HG03558 (cell line): ENCODE results near the gene C6orf136.

Source experiments
- ATAC-seq: cut with Tn5 transposase; IDR thresholded peaks from one replicate; pipeline ENCODE4 v1.9.1; 2021; ENCODE audit warnings: moderate number of reproducible peaks; ENCODE audit not compliant: unreplicated experiment; ENCODE audit errors: extremely low read depth

Gene C6orf136

GRCh38 chr6:30685157-30686008 lies 38.5 kb downstream of the C6orf136 start:
- no peak for ATAC-seq

DNA sequence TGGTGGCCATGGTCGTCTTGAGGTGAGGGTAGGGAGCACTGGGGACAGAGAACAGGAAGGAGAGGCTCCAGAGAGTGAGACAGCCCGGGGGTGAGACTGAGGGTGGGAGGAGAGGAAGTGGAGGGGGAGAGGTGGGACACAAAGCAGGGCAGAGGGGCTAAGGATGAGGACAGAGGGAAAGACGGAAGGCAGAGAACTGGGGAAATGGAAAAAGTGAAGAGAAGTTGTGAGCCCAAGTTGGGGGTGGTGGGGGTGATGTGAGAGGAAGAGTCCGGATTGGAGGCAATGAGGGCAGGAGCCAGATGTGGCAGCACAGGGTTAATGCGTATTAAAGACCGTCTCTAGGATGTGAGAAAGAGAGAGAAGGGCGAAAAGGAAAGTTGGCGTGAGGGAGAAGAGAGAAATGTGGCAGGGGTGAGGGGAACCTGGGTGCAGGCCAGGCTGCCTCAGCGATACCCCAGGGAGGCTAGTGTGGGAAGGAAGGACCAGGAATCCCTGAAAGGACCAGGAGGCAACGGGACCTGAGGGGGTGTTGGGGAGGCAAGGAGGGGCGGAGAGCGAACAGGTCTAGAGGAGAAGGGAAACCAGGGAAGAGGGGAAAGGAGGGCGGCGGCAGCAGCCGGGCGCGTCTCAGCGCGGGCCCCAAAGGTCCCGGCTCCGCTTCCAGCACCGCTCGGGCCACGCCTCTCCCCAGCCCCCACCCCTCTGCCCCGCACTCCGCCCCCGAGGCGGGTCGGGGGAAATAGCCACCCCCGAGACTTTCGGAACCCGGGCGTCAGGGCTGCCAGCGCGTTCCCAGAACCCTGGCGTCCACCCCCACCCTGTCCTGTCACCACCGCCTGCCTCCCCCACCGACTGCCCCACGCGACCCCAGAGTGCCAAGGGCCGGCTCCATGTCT lies 39.3 kb downstream of the C6orf136 start, which contains the start of gene PPP1R18:
TSS of gene PPP1R18 (minus strand) at position 637 of the 899 bp plus-strand sequence. CDS start at position 10, 627 bp downstream.
- no peak for ATAC-seq

GRCh38 chr6:30686908-30687658 lies 40.1 kb downstream of the C6orf136 start:
- ATAC-seq: no peak

GRCh38 chr6:30687659-30688431 lies 40.9 kb downstream of the C6orf136 start:
- no peak for ATAC-seq

- no peak for ATAC-seq
Measured at GRCh38 chr6:30688569-30688968, 41.6 kb downstream of the C6orf136 start.

DNA sequence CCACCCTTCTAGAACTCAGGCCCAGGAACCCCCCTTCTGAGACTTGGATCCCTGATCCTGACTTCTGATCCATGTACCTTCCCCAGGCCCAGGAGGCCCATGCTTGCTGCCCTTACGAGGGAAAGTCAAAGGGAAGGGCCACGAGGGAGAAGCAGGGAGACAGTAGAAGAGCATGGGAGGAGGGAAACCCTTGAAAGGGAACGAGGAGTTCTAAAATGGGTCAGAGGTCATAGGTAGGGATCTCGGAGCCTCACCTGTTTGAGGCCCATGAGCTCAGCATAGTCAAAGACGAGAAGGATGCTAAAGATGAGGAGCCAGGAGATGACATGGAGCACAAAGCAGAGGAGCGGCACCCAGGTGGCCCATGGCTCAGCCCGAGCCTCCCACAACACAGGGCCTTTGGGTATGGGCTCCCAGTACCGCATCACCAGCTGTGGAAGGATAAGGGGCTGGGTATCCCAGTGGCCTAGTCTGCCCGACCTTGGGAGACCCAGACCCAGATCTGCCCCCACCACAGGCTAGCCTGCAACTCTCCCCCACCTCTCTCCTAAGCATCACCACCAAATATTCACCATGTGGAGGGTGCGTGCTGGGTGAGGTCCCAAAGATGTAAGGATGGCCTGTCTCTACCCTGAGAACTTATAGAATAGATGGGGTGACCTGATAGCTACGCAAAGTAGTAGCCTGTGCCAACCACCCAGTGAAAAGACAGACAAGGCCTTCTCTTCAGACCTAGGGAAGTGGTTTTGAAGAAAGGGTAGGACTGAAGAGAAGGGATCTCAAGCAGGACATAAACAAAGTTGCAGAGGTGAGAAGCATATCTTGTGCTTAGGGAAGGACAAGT lies 42.3 kb downstream of the C6orf136 start:
- ATAC-seq: no peak

GRCh38 chr6:30689985-30690384 lies 43.1 kb downstream of the C6orf136 start:
- ATAC-seq: no peak

GRCh38 chr6:30690403-30691207 lies 43.7 kb downstream of the C6orf136 start, which contains the start of gene NRM:
NRM (minus strand) TSS chr6:30690984; CDS start chr6:30690974, 10 bp downstream.
- no peak for ATAC-seq

DNA sequence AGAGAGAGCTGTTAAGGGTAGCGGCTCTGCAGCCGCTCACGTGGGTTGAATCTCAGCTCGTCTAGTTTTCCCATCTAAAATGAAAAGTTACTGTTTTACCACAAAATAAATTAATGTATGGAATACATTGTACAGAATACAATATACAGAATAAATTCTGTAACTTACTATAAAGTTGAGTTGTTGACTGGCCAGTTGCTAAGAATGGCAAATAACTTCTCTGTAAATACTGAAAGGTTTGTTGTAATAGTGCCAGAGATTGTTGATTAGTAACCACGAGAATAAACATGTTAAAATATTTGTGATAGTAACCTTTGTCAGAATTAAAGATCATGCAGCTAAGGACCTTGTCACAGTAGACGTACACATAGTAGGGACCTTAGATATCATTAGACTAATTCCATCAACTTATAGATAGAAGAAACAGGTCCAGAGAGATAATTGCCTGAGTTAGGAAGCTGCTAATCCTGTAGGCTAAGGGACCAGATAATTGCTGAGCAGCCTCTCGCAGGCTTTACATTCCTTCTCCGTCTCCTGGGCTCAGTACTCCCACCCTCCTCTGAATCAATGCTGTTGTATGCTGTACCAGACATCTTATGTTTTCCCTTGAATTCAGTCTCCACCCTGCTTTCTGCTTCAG lies 44.4 kb downstream of the C6orf136 start:
- ATAC-seq: no peak

- ATAC-seq: no peak
Measured at GRCh38 chr6:30696432-30696831, 49.5 kb downstream of the C6orf136 start.

- no peak for ATAC-seq
Measured at GRCh38 chr6:30700340-30700739, 53.4 kb downstream of the C6orf136 start.
